H1 (cell line): ENCODE results near the gene PI4K2A. TPM values are rescaled to one million over a fixed set of nuclear protein-coding genes. Genes with fewer than 3 reads are reported as not detected.

Experiments
- CTCF ChIA-PET: fragments of 300-600 bp; sonication (Branson Sonifier 250); formaldehyde crosslinking; loops from one replicate; lab custom pipeline; 2021; ENCODE audit not compliant: partially characterized antibody; lab: Charles Lee
- POLR2A ChIA-PET: fragments of 300-600 bp; sonication (Branson Sonifier 250); formaldehyde crosslinking; loops from one replicate; lab custom pipeline; 2021; ENCODE audit warnings: inconsistent platforms; ENCODE audit not compliant: partially characterized antibody; lab: Charles Lee
- DNase-seq, 2 experiments: peaks; one replicate each; pipeline versions ENCODE4 v3.0.0 to v3.0.0-alpha.2; 2010 to 2022; ENCODE audit warnings: low spot score in 2 of 2, low read depth in 1 of 2, mixed read lengths in 1 of 2
- FAIRE-seq: peaks from 2 replicates; lab custom pipeline; 2011; peaks lifted over from hg19 to GRCh38; lab: Jason Lieb, UNC
- H2AFZ ChIP-seq: 2 replicates; pipeline ENCODE4 v1.8.1; 2012; ENCODE audit warnings: low read length, inconsistent platforms
- H2AK5ac ChIP-seq: 2 replicates; pipeline ENCODE4 v1.6.1; 2013; ENCODE audit warnings: low read depth, low read length
- H2BK120ac ChIP-seq: replicated peaks from 2 replicates; pipeline ENCODE3; 2013; ENCODE audit warnings: low read depth, low read length, inconsistent platforms
- H2BK12ac ChIP-seq: 2 replicates; pipeline ENCODE4 v1.6.1; 2013; ENCODE audit warnings: low read depth, low read length
- H2BK15ac ChIP-seq: 2 replicates; pipeline ENCODE4 v1.6.1; 2013; ENCODE audit warnings: low read length
- H2BK20ac ChIP-seq: 2 replicates; pipeline ENCODE4 v1.6.1; 2013; ENCODE audit warnings: low read length
- H2BK5ac ChIP-seq: 2 replicates; pipeline ENCODE4 v1.6.1; 2013; ENCODE audit warnings: low read depth, low read length
- H3K14ac ChIP-seq: 2 replicates; pipeline ENCODE4 v1.6.1; 2013; ENCODE audit warnings: inconsistent platforms; ENCODE audit not compliant: insufficient read length
- H3K18ac ChIP-seq: 2 replicates; pipeline ENCODE4 v1.6.1; 2013; ENCODE audit warnings: low read length; ENCODE audit errors: extremely low read depth
- H3K23ac ChIP-seq: 2 replicates; pipeline ENCODE4 v1.6.1; 2013; ENCODE audit warnings: inconsistent platforms; ENCODE audit not compliant: insufficient read length
- H3K23me2 ChIP-seq: 2 replicates; pipeline ENCODE4 v1.6.1; 2013; ENCODE audit warnings: low read depth, low read length
- H3K27ac ChIP-seq: 2 replicates; pipeline ENCODE4 v1.6.1; 2011; ENCODE audit warnings: low read depth, low read length, inconsistent platforms
- H3K27me3 ChIP-seq, 4 experiments: replicated peaks in 1 of 4; 1 replicate in 1 of 4; 2 replicates in 3 of 4; pipeline versions ENCODE4 v1.6.1 to v1.8.1; 2011 to 2013; ENCODE audit warnings: low read length in 3 of 4, mild to moderate bottlenecking in 3 of 4, inconsistent platforms in 2 of 4, mixed read lengths in 2 of 4, moderate library complexity in 1 of 4; ENCODE audit not compliant: control insufficient read depth in 3 of 4, insufficient read depth in 3 of 4; ENCODE audit errors: extremely low read depth in 1 of 4
- H3K36me3 ChIP-seq, 4 experiments: 2 replicates each; pipeline versions ENCODE4 v1.6.1 to v1.8.1; 2011 to 2013; ENCODE audit warnings: mild to moderate bottlenecking in 4 of 4, low read length in 3 of 4, moderate library complexity in 2 of 4, control low read depth in 1 of 4, inconsistent platforms in 1 of 4; ENCODE audit not compliant: insufficient read depth in 4 of 4, control insufficient read depth in 2 of 4
- H3K4ac ChIP-seq: replicated peaks from 2 replicates; pipeline ENCODE3; 2013; ENCODE audit warnings: low read length, low read depth, mixed read lengths, inconsistent platforms; ENCODE audit not compliant: insufficient read length
- H3K4me1 ChIP-seq, 4 experiments: replicated peaks in 1 of 4; 1 replicate in 1 of 4; 2 replicates in 3 of 4; pipeline versions ENCODE4 v1.6.1 to v1.8.1; 2011 to 2013; ENCODE audit warnings: low read length in 3 of 4, inconsistent platforms in 2 of 4, mixed read lengths in 1 of 4; ENCODE audit not compliant: insufficient read depth in 4 of 4, control insufficient read depth in 3 of 4
- H3K4me2 ChIP-seq, 2 experiments: 2 replicates each; pipeline versions ENCODE4 v1.6.1 to v1.8.1; 2011 to 2013; ENCODE audit warnings: low read depth in 2 of 2, low read length in 2 of 2, control low read depth in 1 of 2, inconsistent platforms in 1 of 2, mild to moderate bottlenecking in 1 of 2; ENCODE audit not compliant: insufficient read depth in 1 of 2
- H3K4me3 ChIP-seq, 4 experiments: fragments of 200-600, 300-600 bp in 1 of 4; sonication (generic), shearing (Covaris generic), sonication (Bioruptor Twin) in 1 of 4; 2 replicates each; pipeline versions ENCODE4 v1.5.1 to v1.8.1; 2011 to 2016; ENCODE audit warnings: low read length in 4 of 4, low read depth in 3 of 4, control low read depth in 2 of 4, inconsistent platforms in 2 of 4, mild to moderate bottlenecking in 2 of 4, mixed read lengths in 1 of 4, moderate library complexity in 1 of 4; ENCODE audit not compliant: insufficient read depth in 2 of 4; ENCODE audit errors: extremely low read depth in 1 of 4
- H3K56ac ChIP-seq: replicated peaks from 2 replicates; pipeline ENCODE3; 2013; ENCODE audit warnings: low read depth, mild to moderate bottlenecking, mixed read lengths, low read length, inconsistent platforms; ENCODE audit not compliant: insufficient read length
- H3K79me1 ChIP-seq: 2 replicates; pipeline ENCODE4 v1.6.1; 2013; ENCODE audit warnings: low read depth, low read length, control low read depth
- H3K79me2 ChIP-seq, 2 experiments: 2 replicates each; pipeline versions ENCODE4 v1.6.1 to v1.8.1; 2012 to 2013; ENCODE audit warnings: low read length in 2 of 2, mild to moderate bottlenecking in 2 of 2, inconsistent platforms in 1 of 2; ENCODE audit not compliant: insufficient read depth in 2 of 2, control insufficient read depth in 1 of 2
- H3K9ac ChIP-seq, 4 experiments: replicated peaks in 1 of 4; 1 replicate in 1 of 4; 2 replicates in 3 of 4; pipeline versions ENCODE4 v1.6.1 to v1.8.1; 2011 to 2013; ENCODE audit warnings: low read depth in 3 of 4, low read length in 3 of 4, control low read depth in 2 of 4, mild to moderate bottlenecking in 2 of 4, moderate library complexity in 2 of 4, inconsistent platforms in 1 of 4; ENCODE audit errors: extremely low read depth in 1 of 4
- H3K9me3 ChIP-seq, 2 experiments: 2 replicates each; pipeline versions ENCODE4 v1.6.1 to v1.8.1; 2012 to 2013; ENCODE audit warnings: mild to moderate bottlenecking in 2 of 2, moderate library complexity in 2 of 2, control low read depth in 1 of 2, inconsistent platforms in 1 of 2, low read depth in 1 of 2, low read length in 1 of 2, mixed read lengths in 1 of 2; ENCODE audit not compliant: insufficient read depth in 2 of 2
- H4K20me1 ChIP-seq, 2 experiments: replicated peaks in 1 of 2; 2 replicates each; pipeline versions ENCODE3 to v1.8.1; 2011 to 2013; ENCODE audit warnings: inconsistent platforms in 2 of 2, low read length in 2 of 2, mild to moderate bottlenecking in 1 of 2; ENCODE audit not compliant: insufficient read depth in 2 of 2, control insufficient read depth in 1 of 2
- H4K5ac ChIP-seq: 2 replicates; pipeline ENCODE4 v1.6.1; 2013; ENCODE audit warnings: low read length, low read depth, mixed read lengths, inconsistent platforms; ENCODE audit not compliant: insufficient read length
- H4K8ac ChIP-seq: 2 replicates; pipeline ENCODE4 v1.8.0; 2013; ENCODE audit warnings: mild to moderate bottlenecking, moderate library complexity, low read length, inconsistent platforms; ENCODE audit not compliant: insufficient read depth; ENCODE audit errors: extremely low read depth
- H4K91ac ChIP-seq: replicated peaks from 2 replicates; pipeline ENCODE3; 2013; ENCODE audit warnings: low read length, mixed read lengths, inconsistent platforms; ENCODE audit not compliant: insufficient read length
- BCL11A ChIP-seq, 2 experiments: IDR thresholded peaks; one replicate each; pipeline ENCODE4 v1.6.1; 2011; ENCODE audit warnings: low read depth in 2 of 2, low read length in 2 of 2, mild to moderate bottlenecking in 2 of 2
- RBBP5 ChIP-seq: IDR thresholded peaks from 2 replicates; pipeline ENCODE4 v1.7.1; 2012; ENCODE audit warnings: low read depth, mild to moderate bottlenecking, inconsistent platforms, low read length, moderate library complexity, borderline replicate concordance
- WGBS, 2 experiments: shearing (Covaris generic) in 1 of 2; methylation state at CpG; one replicate each; pipeline versions ENCODE4 v1.1.6 to v1.1.7; 2013 to 2015; ENCODE audit warnings: low lambda C conversion rate in 2 of 2, mixed read lengths in 2 of 2, inconsistent platforms in 1 of 2, low coverage in 1 of 2, missing lambda C conversion rate in 1 of 2; ENCODE audit not compliant: insufficient replicate concordance in 2 of 2, insufficient coverage in 1 of 2, insufficient read length in 1 of 2; ENCODE audit errors: extremely low coverage in 1 of 2, missing lambda C conversion rate in 1 of 2; 5-methylcytosine and 5-hydroxymethylcytosine counted together
- polyA plus RNA-seq, 7 experiments: library from polyadenylated mRNA; depleted of rRNA in 3 of 7; stranded (reverse) in 5 of 7; unstranded in 2 of 7; fragments of >200 nt in 5 of 7; fragments of 200-250 nt in 2 of 7; gene quantifications; 1 replicate in 5 of 7; 2 replicates in 1 of 7; 4 replicates in 1 of 7; pipeline versions ENCODE4 v1.2.1 to v1.2.3, GENCODE V29; 2011 to 2013; ENCODE audit warnings: missing spikeins in 2 of 7, mixed read lengths in 2 of 7
- total RNA-seq: library from RNA; stranded (reverse); fragmentation: NEBNext Ultra II Directional; extraction: Animal tissue kit (Norgen Biotek cat#: 25700); gene quantifications from 2 replicates; pipeline ENCODE4 v1.2.1, GENCODE V29; 2021

PI4K2A gene
- total and polyA plus RNA-seq, 2 of the 8 experiments (the other 6 are each of a cell fraction or from before 2014, with no cell fraction given): 20.7 to 21.9 TPM

GRCh38 chr10:97669571-97669970, 29.1 kb downstream of the PI4K2A start:
- peaks cover 17 to 39% (median 23%) of the 10 kb centered on the region in 4 experiments for H3K36me3 ChIP-seq
- no peak overlapping the region for H3K18ac ChIP-seq
- H3K23ac ChIP-seq: no peak overlapping the region
- no peaks in the 10 kb centered on the region for H3K9me3 ChIP-seq
- H3K4ac ChIP-seq: no peak overlapping the region
- no peak overlapping the region for H3K9ac ChIP-seq
- ChIA-PET POLR2A (interaction anchor here (1.3 kb wide), 1 partner anchor 17 kb away, joined by 3 read pairs; the partner anchor contains the start of gene AVPI1), CTCF (interaction anchor here (0.6 to 2.6 kb wide), 5 partner anchors 7 to 32 kb away, joined by 3 to 11 read pairs (median 4); partner anchors contain the start of gene AVPI1)
- H3K4me1 ChIP-seq: no peaks in the 10 kb centered on the region
- no peak overlapping the region for H4K5ac ChIP-seq
- H4K91ac ChIP-seq: no peak overlapping the region
- no peaks in the 10 kb centered on the region for H3K23me2 ChIP-seq
- H3K4me2 ChIP-seq: no peak overlapping the region
- H3K79me1 ChIP-seq: no peaks in the 10 kb centered on the region
- WGBS, 2 experiments: 87% methylated on average over 1 of the region's 1 CpG; no CpG with 5 or more reads in 1 of the 2 experiments
- no peak overlapping the region for H2AFZ ChIP-seq
- H3K56ac ChIP-seq: no peak overlapping the region
- no peak overlapping the region for H2BK20ac ChIP-seq
- H2AK5ac ChIP-seq: no peak overlapping the region
- no peak overlapping the region for H2BK5ac ChIP-seq
- FAIRE-seq (no peak), DNase-seq (no peak)
- no peak overlapping the region for H4K8ac ChIP-seq
- H4K20me1 ChIP-seq: peaks cover 0 to 3% of the 10 kb centered on the region in 2 experiments
- H3K79me2 ChIP-seq: no peaks in the 10 kb centered on the region
- no peak overlapping the region for H2BK120ac ChIP-seq
- no peak overlapping the region for H3K14ac ChIP-seq
- H3K27me3 ChIP-seq: no peaks in the 10 kb centered on the region
- H3K4me3 ChIP-seq: no peak overlapping the region
- H3K27ac ChIP-seq: no peak overlapping the region
- H2BK12ac ChIP-seq: no peak overlapping the region
- no peak overlapping the region for H2BK15ac ChIP-seq
- TF ChIP-seq RBBP5: no peak
- TF ChIP-seq BCL11A (IDR thresholded peaks at IDR 0.05; ENCODE audit: low read depth in 2 of 2, low read length in 2 of 2): no peak
